HepG2 (cell line): ENCODE measurements around the gene MAPKAPK3. TPM values are rescaled to one million over a fixed set of nuclear protein-coding genes. Genes with fewer than 3 reads are reported as not detected.
A peak's percentile ranks its signal among the peaks of the same experiment; 100 is the strongest.

Source experiments
- CBFB ChIP-seq: sonication (generic); formaldehyde crosslinking; IDR thresholded peaks from 2 replicates; pipeline ENCODE4 v1.4.0; 2020; ENCODE audit warnings: missing genetic modification reagents
- FOXO1 ChIP-seq: sonication (generic); formaldehyde crosslinking; IDR thresholded peaks from 2 replicates; pipeline ENCODE4 v1.4.0; 2020; ENCODE audit warnings: missing genetic modification reagents
- NR2F2 ChIP-seq: IDR thresholded peaks from 2 replicates; pipeline ENCODE4 v1.6.1; 2012; ENCODE audit warnings: low read depth, inconsistent platforms, borderline replicate concordance
- PITX1 ChIP-seq: sonication (generic); formaldehyde crosslinking; IDR thresholded peaks from 2 replicates; pipeline ENCODE4 v1.5.1; 2020; ENCODE audit warnings: mild to moderate bottlenecking, missing genetic modification reagents
- SRY ChIP-seq: sonication (generic); formaldehyde crosslinking; IDR thresholded peaks from 2 replicates; pipeline ENCODE4 v1.8.0; 2022; ENCODE audit warnings: mild to moderate bottlenecking, missing genetic modification reagents
- XRCC5 ChIP-seq: fragments of 200-400 bp; formaldehyde crosslinking; optimal IDR thresholded peaks from 2 replicates; pipeline ENCODE3; 2017; ENCODE audit warnings: mild to moderate bottlenecking, low read length
- ZNF629 ChIP-seq: sonication (generic); formaldehyde crosslinking; conservative IDR thresholded peaks from 2 replicates; pipeline ENCODE4 v1.5.0; 2020; ENCODE audit warnings: missing genetic modification reagents
- polyA plus RNA-seq, 8 experiments: library from polyadenylated mRNA; depleted of rRNA in 3 of 8; stranded (reverse) in 7 of 8; unstranded in 1 of 8; fragments of >200 nt; fragmentation: Illumina TruSeq in 4 of 8; extraction: Trizol in 4 of 8; gene quantifications; 2 replicates each; pipeline versions ENCODE4 v1.2.1 to v1.2.3, GENCODE V29; 2011 to 2016; ENCODE audit warnings: low read depth in 4 of 8, missing spikeins in 1 of 8, mixed read lengths in 1 of 8; ENCODE audit not compliant: insufficient read depth in 1 of 8
- total RNA-seq, 5 experiments: library from RNA; depleted of rRNA; stranded (reverse); fragments of >200 nt; fragmentation: Illumina TruSeq; extraction: Trizol; gene quantifications; 2 replicates each; pipeline ENCODE4 v1.2.3, GENCODE V29; 2016; ENCODE audit warnings: low read depth in 1 of 5
- TF ChIP-seq, protein P1 (sequence below): sonication (generic); formaldehyde crosslinking; IDR thresholded peaks from 2 replicates; pipeline ENCODE4 v1.5.0; 2020; ENCODE audit warnings: mild to moderate bottlenecking, missing genetic modification reagents, borderline replicate concordance
- TF ChIP-seq, protein P2 (sequence below): sonication (generic); formaldehyde crosslinking; IDR thresholded peaks from one replicate; pipeline ENCODE4 v1.5.1; 2020; ENCODE audit warnings: mild to moderate bottlenecking, missing genetic modification reagents; ENCODE audit errors: not compliant biosample characterization
- TF ChIP-seq, protein P3 (sequence below): sonication (generic); formaldehyde crosslinking; conservative IDR thresholded peaks from 2 replicates; pipeline ENCODE4 v1.5.0; 2020; ENCODE audit warnings: missing genetic modification reagents
- TF ChIP-seq, protein P4 (sequence below): sonication (generic); formaldehyde crosslinking; conservative IDR thresholded peaks from 2 replicates; pipeline ENCODE4 v1.8.0; 2022; ENCODE audit warnings: missing genetic modification reagents

The MAPKAPK3 gene
- total and polyA plus RNA-seq, 2 of the 13 experiments (the other 11 are each of a cell fraction or from before 2014, with no cell fraction given), result 39.9 to 41.2 TPM

DNA sequence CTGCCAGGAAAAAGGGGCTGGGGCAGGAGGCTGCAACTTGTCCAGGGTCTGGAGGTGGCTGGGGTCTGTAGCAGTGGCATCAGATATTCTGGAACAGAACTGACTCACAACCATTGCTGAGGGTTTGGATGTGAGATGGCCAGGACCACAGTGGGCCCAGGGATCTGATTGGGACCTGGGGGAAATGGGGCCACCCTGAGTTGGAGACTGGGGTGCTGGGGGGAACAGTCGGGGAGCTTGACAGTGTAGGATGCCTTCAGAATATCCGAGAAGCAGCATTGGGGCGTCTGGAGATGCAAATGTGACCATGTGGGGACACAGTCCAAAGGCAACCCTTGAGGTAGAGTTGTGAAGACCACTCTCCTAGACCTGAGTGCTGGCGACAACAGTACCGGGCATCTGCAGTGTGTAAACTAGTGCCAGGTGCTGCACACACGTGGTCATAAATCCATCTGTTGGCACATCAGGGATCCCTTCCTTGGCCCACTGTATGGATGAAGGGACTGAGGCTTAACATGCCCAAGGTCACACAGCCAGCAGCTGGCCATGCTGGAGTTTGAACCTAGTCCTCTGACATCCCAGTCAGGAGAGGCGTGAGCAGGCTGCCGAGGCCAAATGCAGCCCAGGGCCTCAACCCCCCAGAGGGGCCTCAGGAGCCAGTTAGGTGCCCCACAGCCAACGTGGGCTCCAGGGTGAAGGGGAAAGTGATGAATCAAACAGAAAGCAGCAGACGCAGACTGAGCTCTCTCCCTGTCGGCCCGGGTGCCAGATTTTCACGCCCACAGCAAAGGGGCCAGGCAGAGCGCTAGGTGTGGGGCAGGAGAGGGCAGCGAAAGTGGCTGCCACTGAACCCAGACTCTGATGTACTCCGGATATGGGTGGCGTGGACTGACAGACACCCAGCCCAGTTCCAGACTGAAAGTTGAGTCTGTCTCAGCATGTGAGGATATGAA lies 28.9 kb upstream of the MAPKAPK3 start (continued):
- TF ChIP-seq, protein P1, sequence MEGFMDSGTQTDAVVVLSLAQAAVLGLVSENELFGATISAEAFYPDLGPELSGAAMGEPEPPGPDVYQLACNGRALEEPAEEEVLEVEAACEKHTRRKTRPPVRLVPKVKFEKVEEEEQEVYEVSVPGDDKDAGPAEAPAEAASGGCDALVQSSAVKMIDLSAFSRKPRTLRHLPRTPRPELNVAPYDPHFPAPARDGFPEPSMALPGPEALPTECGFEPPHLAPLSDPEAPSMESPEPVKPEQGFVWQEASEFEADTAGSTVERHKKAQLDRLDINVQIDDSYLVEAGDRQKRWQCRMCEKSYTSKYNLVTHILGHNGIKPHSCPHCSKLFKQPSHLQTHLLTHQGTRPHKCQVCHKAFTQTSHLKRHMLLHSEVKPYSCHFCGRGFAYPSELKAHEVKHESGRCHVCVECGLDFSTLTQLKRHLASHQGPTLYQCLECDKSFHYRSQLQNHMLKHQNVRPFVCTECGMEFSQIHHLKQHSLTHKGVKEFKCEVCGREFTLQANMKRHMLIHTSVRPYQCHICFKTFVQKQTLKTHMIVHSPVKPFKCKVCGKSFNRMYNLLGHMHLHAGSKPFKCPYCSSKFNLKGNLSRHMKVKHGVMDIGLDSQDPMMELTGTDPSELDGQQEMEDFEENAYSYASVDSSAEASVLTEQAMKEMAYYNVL, result no peak
- TF ChIP-seq, protein P2, sequence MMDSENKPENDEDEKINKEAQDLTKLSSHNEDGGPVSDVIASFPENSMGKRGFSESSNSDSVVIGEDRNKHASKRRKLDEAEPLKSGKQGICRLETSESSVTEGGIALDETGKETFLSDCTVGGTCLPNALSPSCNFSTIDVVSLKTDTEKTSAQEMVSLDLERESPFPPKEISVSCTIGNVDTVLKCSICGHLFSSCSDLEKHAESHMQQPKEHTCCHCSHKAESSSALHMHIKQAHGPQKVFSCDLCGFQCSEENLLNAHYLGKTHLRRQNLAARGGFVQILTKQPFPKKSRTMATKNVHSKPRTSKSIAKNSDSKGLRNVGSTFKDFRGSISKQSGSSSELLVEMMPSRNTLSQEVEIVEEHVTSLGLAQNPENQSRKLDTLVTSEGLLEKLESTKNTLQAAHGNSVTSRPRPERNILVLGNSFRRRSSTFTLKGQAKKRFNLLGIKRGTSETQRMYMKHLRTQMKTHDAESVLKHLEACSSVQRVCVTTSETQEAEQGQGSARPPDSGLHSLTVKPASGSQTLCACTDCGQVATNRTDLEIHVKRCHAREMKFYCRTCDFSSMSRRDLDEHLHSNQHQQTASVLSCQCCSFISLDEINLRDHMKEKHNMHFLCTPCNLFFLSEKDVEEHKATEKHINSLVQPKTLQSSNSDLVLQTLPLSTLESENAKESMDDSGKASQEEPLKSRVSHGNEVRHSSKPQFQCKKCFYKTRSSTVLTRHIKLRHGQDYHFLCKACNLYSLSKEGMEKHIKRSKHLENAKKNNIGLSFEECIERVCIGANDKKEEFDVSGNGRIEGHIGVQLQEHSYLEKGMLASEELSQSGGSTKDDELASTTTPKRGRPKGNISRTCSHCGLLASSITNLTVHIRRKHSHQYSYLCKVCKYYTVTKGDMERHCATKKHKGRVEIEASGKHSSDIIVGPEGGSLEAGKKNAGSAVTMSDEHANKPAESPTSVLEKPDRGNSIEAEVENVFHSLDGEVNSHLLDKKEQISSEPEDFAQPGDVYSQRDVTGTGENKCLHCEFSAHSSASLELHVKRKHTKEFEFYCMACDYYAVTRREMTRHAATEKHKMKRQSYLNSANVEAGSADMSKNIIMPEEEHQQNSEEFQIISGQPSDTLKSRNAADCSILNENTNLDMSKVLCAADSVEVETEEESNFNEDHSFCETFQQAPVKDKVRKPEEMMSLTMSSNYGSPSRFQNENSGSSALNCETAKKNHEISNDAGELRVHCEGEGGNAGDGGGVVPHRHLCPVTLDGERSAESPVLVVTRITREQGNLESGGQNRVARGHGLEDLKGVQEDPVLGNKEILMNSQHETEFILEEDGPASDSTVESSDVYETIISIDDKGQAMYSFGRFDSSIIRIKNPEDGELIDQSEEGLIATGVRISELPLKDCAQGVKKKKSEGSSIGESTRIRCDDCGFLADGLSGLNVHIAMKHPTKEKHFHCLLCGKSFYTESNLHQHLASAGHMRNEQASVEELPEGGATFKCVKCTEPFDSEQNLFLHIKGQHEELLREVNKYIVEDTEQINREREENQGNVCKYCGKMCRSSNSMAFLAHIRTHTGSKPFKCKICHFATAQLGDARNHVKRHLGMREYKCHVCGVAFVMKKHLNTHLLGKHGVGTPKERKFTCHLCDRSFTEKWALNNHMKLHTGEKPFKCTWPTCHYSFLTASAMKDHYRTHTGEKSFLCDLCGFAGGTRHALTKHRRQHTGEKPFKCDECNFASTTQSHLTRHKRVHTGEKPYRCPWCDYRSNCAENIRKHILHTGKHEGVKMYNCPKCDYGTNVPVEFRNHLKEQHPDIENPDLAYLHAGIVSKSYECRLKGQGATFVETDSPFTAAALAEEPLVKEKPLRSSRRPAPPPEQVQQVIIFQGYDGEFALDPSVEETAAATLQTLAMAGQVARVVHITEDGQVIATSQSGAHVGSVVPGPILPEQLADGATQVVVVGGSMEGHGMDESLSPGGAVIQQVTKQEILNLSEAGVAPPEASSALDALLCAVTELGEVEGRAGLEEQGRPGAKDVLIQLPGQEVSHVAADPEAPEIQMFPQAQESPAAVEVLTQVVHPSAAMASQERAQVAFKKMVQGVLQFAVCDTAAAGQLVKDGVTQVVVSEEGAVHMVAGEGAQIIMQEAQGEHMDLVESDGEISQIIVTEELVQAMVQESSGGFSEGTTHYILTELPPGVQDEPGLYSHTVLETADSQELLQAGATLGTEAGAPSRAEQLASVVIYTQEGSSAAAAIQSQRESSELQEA, result peak; percentile 18
- no peak for TF ChIP-seq CBFB (CRISPR knock-in tag)
- TF ChIP-seq SRY, result no peak
- TF ChIP-seq, protein P3, sequence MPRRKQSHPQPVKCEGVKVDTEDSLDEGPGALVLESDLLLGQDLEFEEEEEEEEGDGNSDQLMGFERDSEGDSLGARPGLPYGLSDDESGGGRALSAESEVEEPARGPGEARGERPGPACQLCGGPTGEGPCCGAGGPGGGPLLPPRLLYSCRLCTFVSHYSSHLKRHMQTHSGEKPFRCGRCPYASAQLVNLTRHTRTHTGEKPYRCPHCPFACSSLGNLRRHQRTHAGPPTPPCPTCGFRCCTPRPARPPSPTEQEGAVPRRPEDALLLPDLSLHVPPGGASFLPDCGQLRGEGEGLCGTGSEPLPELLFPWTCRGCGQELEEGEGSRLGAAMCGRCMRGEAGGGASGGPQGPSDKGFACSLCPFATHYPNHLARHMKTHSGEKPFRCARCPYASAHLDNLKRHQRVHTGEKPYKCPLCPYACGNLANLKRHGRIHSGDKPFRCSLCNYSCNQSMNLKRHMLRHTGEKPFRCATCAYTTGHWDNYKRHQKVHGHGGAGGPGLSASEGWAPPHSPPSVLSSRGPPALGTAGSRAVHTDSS (CRISPR knock-in tag), result no peak
- TF ChIP-seq, protein P4, sequence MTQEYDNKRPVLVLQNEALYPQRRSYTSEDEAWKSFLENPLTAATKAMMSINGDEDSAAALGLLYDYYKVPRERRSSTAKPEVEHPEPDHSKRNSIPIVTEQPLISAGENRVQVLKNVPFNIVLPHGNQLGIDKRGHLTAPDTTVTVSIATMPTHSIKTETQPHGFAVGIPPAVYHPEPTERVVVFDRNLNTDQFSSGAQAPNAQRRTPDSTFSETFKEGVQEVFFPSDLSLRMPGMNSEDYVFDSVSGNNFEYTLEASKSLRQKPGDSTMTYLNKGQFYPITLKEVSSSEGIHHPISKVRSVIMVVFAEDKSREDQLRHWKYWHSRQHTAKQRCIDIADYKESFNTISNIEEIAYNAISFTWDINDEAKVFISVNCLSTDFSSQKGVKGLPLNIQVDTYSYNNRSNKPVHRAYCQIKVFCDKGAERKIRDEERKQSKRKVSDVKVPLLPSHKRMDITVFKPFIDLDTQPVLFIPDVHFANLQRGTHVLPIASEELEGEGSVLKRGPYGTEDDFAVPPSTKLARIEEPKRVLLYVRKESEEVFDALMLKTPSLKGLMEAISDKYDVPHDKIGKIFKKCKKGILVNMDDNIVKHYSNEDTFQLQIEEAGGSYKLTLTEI (CRISPR knock-in tag), result no peak
- TF ChIP-seq PITX1 (CRISPR knock-in tag), result peak; percentile 80; the same call in 1 of the 2 replicates
- TF ChIP-seq NR2F2, result 0 out of 2 replicates have a peak, but pooled peaks have one; percentile 15
- TF ChIP-seq ZNF629 (CRISPR knock-in tag), result peak; percentile 100
- TF ChIP-seq FOXO1, result peak; percentile 57; the same call in 1 of the 2 replicates
- TF ChIP-seq XRCC5, result peak; percentile 50
